Right cardiac atrium (tissue), 5 donors: ENCODE measurements around the gene PIGC. TPM values are rescaled to one million over a fixed set of nuclear protein-coding genes. Genes with fewer than 3 reads are reported as not detected.

Experiments used
- ATAC-seq, 2 donors: fragments of 200-7000 bp; cut with Tn5 transposase; one replicate each; pipeline versions ENCODE4 v1.8.0 to v1.9.1; 2020; ENCODE audit warnings: moderate library complexity in 2 of 2, mild to moderate bottlenecking in 1 of 2
- DNase-seq, 3 donors: peaks; one replicate each; pipeline ENCODE4 v3.0.0-alpha.2; 2020
- H3K27ac ChIP-seq: one replicate; pipeline ENCODE4 v1.5.1; 2013; ENCODE audit warnings: mild to moderate bottlenecking, low read length, control low read depth, moderate library complexity
- H3K27me3 ChIP-seq: one replicate; pipeline ENCODE4 v1.6.1; 2013; ENCODE audit not compliant: control insufficient read depth, insufficient read depth
- H3K4me1 ChIP-seq: one replicate; pipeline ENCODE4 v1.6.1; 2013; ENCODE audit warnings: low read length; ENCODE audit not compliant: control insufficient read depth, insufficient read depth
- H3K4me3 ChIP-seq: one replicate; pipeline ENCODE4 v1.5.1; 2013; ENCODE audit warnings: low read length, control low read depth
- H3K9me3 ChIP-seq: one replicate; pipeline ENCODE4 v1.6.1; 2013; ENCODE audit warnings: low read length; ENCODE audit not compliant: control insufficient read depth
- WGBS: extraction: QIAGEN DNeasy Blood & Tissue Kit; methylation state at CpG from one replicate; pipeline ENCODE4 v1.1.7; 2013; 5-methylcytosine and 5-hydroxymethylcytosine counted together
- intact Hi-C, 4 donors: fragments of 100-400 bp; cut with DNase I; formaldehyde crosslinking; loops; one replicate each; pipeline versions ENCODE4 v1.11.0 to v1.14.0; 2022 to 2023
- polyA plus RNA-seq: library from polyadenylated mRNA; stranded (reverse); fragments of 200-250 nt; gene quantifications from one replicate; pipeline ENCODE4 v1.2.3, GENCODE V29; 2013
- total RNA-seq, 4 donors: library from RNA; stranded (reverse); fragmentation: NEBNext Ultra II Directional; extraction: Animal tissue kit (Norgen Biotek cat#: 25700); gene quantifications; one replicate each; pipeline ENCODE4 v1.2.1, GENCODE V29; 2021
- donor health status: healthy with polysubstance abuse.
- donor health status: DM: no; HTN: yes; CAD: no.
- donor health status: DM: no; HTN: no; CAD: no.
- donor health status: DM: no; HTN: yes; CAD: no; lungs with severe emphysema.
- donor health status: DM: yes; HTN: yes; CAD: no.

PIGC gene
- total and polyA plus RNA-seq, 5 donors, result 15.0 to 20.6 (median 18.5) TPM

DNA sequence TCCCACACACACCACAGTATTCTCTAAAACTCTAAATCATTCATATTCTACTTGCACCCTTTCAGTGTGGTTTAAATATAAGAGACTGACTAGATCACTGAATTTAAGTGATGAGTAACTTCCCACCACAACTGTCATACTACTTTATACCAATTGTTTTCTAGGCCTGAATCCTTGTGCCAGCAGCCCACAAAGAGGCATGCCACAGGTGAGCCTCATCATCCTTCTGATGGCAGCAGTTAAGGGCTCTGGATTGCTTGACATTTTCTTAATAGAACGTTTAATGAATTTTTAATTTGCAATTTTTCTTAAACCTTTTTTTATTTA, 13.8 kb downstream of the PIGC start:
- intact Hi-C loops, result no loop called here
- no peak overlapping the region for H3K4me3 ChIP-seq
- H3K27me3 ChIP-seq, result no peaks in the 10 kb centered on the region
- H3K27ac ChIP-seq, result no peak overlapping the region
- 71% methylated on average over 1 of the region's 1 CpG for WGBS
- DNase-seq (no peak), ATAC-seq (no peak)
- no peaks in the 10 kb centered on the region for H3K9me3 ChIP-seq
- H3K4me1 ChIP-seq, result no peaks in the 10 kb centered on the region

GRCh38 chr1:172429331-172430127, 14.3 kb downstream of the PIGC start:
- ATAC-seq (peak; percentile 39 to 51), DNase-seq (no peak)
- WGBS, result 95% methylated on average over 1 of the region's 1 CpG
- no peak overlapping the region for H3K4me3 ChIP-seq
- no peak overlapping the region for H3K27ac ChIP-seq
- no peaks in the 10 kb centered on the region for H3K4me1 ChIP-seq
- intact Hi-C loops, result loop anchor here in 2 of 4 donors (10.0 kb wide), 2 partner anchors 425 to 625 kb away; no protein-coding TSS in a partner anchor
- H3K27me3 ChIP-seq, result no peaks in the 10 kb centered on the region
- no peaks in the 10 kb centered on the region for H3K9me3 ChIP-seq

GRCh38 chr1:172427191-172427590, 16.7 kb downstream of the PIGC start:
- H3K4me1 ChIP-seq, result peaks cover 2% of the 10 kb centered on the region
- no peak overlapping the region for H3K27ac ChIP-seq
- intact Hi-C loops, result loop anchor here in 2 of 4 donors (10.0 kb wide), 2 partner anchors 422 to 622 kb away; no protein-coding TSS in a partner anchor
- WGBS, result 96% methylated on average over 2 of the region's 2 CpGs
- no peak overlapping the region for H3K4me3 ChIP-seq
- ATAC-seq (no peak), DNase-seq (no peak)
- H3K9me3 ChIP-seq, result no peaks in the 10 kb centered on the region
- no peaks in the 10 kb centered on the region for H3K27me3 ChIP-seq

DNA sequence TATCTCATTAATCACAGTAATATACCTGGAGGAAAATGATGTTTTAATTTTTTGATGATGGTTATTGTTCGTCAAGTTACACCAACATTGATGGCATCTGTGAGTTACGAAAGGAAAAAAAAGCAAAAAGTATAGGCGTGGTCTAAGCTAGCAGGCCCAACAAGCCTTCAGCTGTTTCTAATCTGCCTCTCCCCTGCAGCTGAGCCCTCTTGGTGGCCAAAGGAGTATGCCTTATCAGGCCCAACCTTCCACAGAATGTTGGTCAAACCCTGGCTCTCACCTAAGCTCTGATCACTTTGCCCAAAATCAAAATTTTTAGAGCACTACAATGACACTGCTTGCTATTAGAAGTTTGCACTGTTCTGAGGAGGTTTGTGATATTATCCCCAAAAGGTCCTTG, 18.5 kb downstream of the PIGC start:
- ATAC-seq (no peak), DNase-seq (no peak)
- Histone ChIP-seq H3K4me1 (peaks cover 2% of the 10 kb centered on the region), H3K27me3 (no peaks in the 10 kb centered on the region), H3K27ac (no peak overlapping the region), H3K4me3 (no peak overlapping the region), H3K9me3 (no peaks in the 10 kb centered on the region)
- intact Hi-C loops, result loop anchor here in 2 of 4 donors (10.0 kb wide), 2 partner anchors 421 to 621 kb away; no protein-coding TSS in a partner anchor
- 92% methylated on average over 3 of the region's 3 CpGs for WGBS

DNA sequence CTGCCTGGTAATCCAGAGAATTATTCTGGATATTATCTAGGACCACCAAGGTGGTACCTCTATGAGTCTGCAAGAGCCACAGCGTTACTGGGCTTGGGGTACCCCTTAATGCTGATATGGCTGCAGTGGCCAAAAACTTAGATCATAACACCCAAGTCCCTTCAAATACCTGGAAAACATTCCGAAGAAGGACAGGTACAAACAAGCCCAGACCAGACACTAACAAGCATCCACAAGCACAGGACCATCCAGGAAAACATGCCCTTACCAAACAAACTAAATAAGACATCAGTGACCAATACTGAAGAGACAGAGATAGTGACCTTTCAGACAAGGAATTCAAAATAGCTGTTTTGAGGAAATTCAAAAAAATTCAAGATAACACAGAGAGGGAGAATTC, 20.5 kb downstream of the PIGC start:
- H3K4me3 ChIP-seq, result no peak overlapping the region
- no peaks in the 10 kb centered on the region for H3K9me3 ChIP-seq
- intact Hi-C loops, result loop anchor here in 2 of 4 donors (10.0 kb wide), 2 partner anchors 419 to 619 kb away; no protein-coding TSS in a partner anchor
- WGBS, result 97% methylated on average over 2 of the region's 2 CpGs
- peaks cover 2% of the 10 kb centered on the region for H3K4me1 ChIP-seq
- ATAC-seq, result no peak
- DNase-seq, result no peak
- no peak overlapping the region for H3K27ac ChIP-seq
- no peaks in the 10 kb centered on the region for H3K27me3 ChIP-seq

GRCh38 chr1:172421974-172422604, 21.8 kb downstream of the PIGC start:
- H3K9me3 ChIP-seq, result no peaks in the 10 kb centered on the region
- no peaks in the 10 kb centered on the region for H3K27me3 ChIP-seq
- no peak overlapping the region for H3K27ac ChIP-seq
- peak; percentile 75 to 85 for ATAC-seq
- intact Hi-C loops, result loop anchor here in 2 of 4 donors (10.0 kb wide), 2 partner anchors 417 to 617 kb away; no protein-coding TSS in a partner anchor
- peaks cover 2% of the 10 kb centered on the region for H3K4me1 ChIP-seq
- WGBS, result 61% methylated on average over 5 of the region's 5 CpGs
- peak; percentile 67 to 81 (median 75) for DNase-seq
- no peak overlapping the region for H3K4me3 ChIP-seq

- WGBS, result 90% methylated on average over 1 of the region's 1 CpG
- intact Hi-C loops, result loop anchor here in 2 of 4 donors (10.0 kb wide), 2 partner anchors 416 to 616 kb away; no protein-coding TSS in a partner anchor
- ATAC-seq, result no peak
These were observed 23.5 kb downstream of the PIGC start, which contains the start of gene C1orf105 for GRCh38 chr1:172420385-172420784. TSS of gene C1orf105 (plus strand) at chr1:172420685. CDS start at chr1:172420886, 201 bp downstream.

GRCh38 chr1:172417557-172417956, 26.3 kb downstream of the PIGC start:
- DNase-seq (no peak), ATAC-seq (no peak)
- H3K27me3 ChIP-seq, result no peaks in the 10 kb centered on the region
- H3K9me3 ChIP-seq, result no peaks in the 10 kb centered on the region
- no peak overlapping the region for H3K4me3 ChIP-seq
- no peaks in the 10 kb centered on the region for H3K4me1 ChIP-seq
- no peak overlapping the region for H3K27ac ChIP-seq
- intact Hi-C loops, result no loop called here
- WGBS, result 99% methylated on average over 1 of the region's 1 CpG

More at GRCh38 chr1:172420385-172420784, 23.5 kb downstream of the PIGC start, which contains the start of gene C1orf105:
- Histone ChIP-seq H3K4me3 (no peak within 1 kb of the TSS), H3K27me3 (no peaks in the 10 kb centered on the region), H3K27ac (no peak within 1 kb of the TSS), H3K4me1 (peaks cover 2% of the 10 kb centered on the region), H3K9me3 (no peaks in the 10 kb centered on the region)
- DNase-seq, result no peak

DNA sequence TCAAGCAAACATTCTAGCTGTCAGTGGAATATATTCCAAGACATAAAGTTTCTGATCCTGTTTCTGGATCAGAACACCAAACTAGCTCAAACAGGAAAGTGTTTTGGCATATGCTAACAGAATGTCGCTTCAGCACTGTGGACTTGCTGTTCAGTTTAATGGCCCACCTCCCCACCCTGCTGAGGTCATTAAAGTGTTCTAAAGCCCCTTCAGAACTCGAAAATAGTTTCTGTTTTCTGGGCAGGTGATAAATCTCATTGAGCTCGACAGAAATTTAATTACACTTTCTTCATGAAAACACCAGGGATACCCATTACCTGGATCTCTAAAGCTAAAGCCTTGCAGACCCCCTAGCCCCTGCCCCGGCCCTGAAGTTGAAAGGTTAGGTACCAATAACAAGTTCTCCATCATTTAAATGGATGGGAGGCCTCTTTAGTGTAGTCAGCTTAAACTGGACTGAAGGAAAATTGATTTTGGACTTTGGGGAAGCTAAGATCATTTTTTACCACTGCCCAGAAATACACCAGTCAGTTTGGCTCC, 27.3 kb downstream of the PIGC start:
- no peaks in the 10 kb centered on the region for H3K4me1 ChIP-seq
- ATAC-seq (no peak), DNase-seq (no peak)
- 73% methylated on average over 4 of the region's 4 CpGs for WGBS
- no peaks in the 10 kb centered on the region for H3K27me3 ChIP-seq
- no peak overlapping the region for H3K4me3 ChIP-seq
- H3K27ac ChIP-seq, result no peak overlapping the region
- H3K9me3 ChIP-seq, result no peaks in the 10 kb centered on the region
- intact Hi-C loops, result no loop called here

- H3K4me1 ChIP-seq, result no peaks in the 10 kb centered on the region
- H3K27ac ChIP-seq, result no peak overlapping the region
- no peaks in the 10 kb centered on the region for H3K9me3 ChIP-seq
- DNase-seq (no peak), ATAC-seq (no peak)
- no peaks in the 10 kb centered on the region for H3K27me3 ChIP-seq
- no peak overlapping the region for H3K4me3 ChIP-seq
- intact Hi-C loops, result no loop called here
These were observed 29.5 kb downstream of the PIGC start for GRCh38 chr1:172414331-172414730.

GRCh38 chr1:172411791-172412338, 32.0 kb downstream of the PIGC start:
- ATAC-seq (no peak), DNase-seq (no peak)
- Histone ChIP-seq H3K9me3 (no peaks in the 10 kb centered on the region), H3K4me3 (no peak overlapping the region), H3K27me3 (no peaks in the 10 kb centered on the region), H3K27ac (no peak overlapping the region), H3K4me1 (no peaks in the 10 kb centered on the region)
- WGBS, result 98% methylated on average over 2 of the region's 2 CpGs
- intact Hi-C loops, result no loop called here
